NCI-H524 (cell line): ENCODE data around the gene SLC37A2.
A peak's percentile ranks its signal among the peaks of the same experiment; 100 is the strongest.

ENCODE experiments used
- DNase-seq, 2 experiments: peaks; one replicate each; lab custom pipeline; 2025; lab: John Stamatoyannopoulos, UW

SLC37A2 gene

DNA sequence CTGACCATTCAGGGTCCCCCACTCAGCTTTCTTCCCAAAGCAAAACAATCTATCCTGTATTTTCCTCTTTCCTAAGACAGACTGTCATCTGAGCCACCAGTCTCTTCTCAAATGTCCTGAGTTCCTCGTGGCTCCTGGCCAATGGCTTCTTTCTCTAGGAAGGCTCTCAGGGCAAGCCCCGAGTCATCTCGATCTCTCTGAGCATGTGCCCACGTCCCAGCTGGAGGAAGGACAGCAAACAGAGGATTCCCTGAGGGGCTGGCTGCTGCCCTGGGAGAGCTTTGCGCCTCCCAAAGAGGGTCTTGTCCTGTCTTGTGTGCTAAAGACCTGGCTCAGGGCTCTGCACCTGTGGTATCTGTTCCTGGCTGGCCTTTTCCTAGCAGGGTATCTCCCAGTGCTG is 8.3 kb downstream of the SLC37A2 start:
- DNase-seq = no peak

DNA sequence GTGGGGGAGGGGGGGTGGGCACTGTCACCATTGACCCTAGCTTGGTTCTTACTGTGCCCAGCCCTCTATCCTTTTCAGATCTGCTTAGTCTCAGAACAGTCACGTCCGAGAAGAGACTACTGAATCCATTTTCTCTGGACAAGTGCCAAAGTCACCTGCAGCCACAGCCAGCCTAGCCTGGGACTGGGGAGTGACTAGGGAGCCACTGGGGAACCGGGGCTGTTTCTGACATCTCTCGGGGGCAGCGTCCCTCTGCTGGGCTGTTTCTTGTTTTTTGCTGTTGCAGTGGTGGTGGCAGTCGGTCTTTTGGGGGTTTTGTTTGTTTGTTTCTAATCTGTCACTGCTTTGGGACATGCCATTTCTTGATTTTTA is 8.7 kb downstream of the SLC37A2 start:
- DNase-seq = no peak

DNA sequence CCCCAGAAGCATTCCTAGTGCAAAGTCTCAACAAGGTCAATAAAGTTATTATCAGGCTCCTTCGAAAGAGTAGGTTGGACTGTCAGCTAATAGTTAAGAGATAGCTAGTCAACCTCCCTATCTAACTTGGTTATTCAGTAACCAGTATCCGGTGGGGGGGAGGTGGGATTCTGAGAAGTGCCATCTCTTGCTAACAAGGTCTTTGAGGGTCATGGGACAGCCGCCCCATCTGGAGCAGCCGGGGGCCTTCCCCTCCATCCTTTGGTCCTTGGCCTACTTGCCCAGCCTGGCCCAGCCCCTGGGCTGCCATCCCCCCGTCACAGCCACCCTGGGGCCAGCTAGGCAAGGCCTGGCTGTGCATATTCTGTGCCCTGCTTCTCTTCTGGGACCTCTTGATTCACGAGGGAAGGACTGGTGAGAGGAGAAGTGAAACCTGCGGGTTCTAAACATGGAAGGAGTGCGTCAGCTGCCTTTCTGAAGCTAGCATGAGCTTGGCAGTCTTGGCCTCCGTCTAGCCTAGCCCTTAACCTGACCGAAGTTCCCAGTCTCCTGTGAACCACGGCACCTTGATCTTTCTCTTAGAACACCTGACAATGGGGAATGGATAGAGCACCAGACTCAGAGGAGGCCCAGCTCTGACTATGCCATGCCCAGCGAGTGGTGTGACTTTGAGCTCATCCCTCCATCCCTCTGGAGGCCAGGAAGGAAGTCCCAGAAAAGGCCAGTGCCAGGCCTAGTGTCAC is 9.3 kb downstream of the SLC37A2 start:
- no peak for DNase-seq

DNA sequence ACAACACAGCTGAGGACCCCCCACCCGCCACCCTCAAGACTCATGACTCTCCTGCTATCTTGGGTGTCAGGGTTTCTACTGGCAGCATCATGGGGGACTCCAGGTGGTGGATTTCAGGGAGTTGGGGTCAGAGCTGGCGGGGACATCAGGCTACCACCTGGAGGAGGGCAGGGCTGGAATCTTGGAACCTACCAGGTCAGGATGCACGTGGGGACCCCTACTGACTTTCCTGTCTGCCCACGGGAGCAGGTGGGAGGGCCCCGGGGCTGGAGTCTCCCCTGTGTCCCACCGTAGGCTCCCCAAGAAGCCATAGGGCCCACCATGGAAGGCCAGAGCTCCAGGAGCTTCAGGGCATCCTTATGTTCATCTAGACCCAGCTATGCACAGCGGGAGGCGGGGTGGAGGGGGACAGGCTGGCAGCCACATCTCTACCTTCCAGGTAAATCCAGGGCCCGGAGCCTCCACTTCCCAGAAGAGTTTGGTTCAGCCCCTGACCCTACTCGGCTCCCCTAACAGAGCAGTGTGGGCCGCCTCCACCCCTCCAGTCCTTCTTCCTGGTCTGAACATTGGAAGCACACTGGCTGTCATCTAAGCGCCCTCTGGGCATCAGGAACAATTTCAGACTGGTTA is 10.0 kb downstream of the SLC37A2 start:
- DNase-seq = no peak

DNA sequence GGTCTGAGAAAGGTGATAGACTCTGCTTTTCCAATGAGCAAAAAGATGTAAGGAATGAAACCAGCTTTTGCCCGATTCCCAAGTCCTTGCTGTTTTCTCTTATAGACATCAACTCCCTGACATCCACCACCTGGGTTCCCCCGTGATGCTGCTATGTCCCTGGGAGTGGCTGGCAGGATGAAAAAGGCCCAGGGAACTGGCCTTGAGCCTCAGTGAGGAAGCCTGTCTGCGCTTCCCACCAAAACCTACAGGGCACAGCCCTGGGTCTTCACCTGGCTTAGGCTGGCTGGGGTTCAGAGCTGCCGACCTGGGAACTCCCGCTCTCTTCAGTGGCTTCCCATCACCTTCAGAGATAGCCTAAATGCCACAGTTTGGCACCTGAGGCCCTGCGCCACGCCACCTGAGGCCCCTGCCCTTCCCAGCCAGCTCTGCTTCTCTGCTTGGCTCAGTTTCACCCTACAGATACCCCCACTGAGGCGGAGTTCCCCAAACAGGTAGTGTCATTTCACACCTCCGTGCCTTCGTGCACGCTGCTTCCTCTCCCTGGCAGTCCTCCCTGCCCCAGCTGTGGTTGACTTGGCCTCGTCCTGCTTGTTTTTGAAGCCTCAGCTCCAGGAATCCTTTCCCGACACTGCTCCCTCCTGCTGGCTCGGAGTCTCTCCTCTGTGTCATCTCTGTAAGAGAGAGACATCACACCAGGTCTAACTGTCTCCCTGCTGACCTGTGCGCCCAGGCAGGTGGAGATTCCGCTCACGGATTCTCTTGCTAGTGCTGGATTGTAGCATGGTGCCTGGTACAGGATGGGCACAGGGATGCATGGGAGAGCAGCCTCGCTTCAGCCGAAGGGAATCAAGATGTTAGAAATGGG is 10.7 kb downstream of the SLC37A2 start:
- no peak for DNase-seq

DNA sequence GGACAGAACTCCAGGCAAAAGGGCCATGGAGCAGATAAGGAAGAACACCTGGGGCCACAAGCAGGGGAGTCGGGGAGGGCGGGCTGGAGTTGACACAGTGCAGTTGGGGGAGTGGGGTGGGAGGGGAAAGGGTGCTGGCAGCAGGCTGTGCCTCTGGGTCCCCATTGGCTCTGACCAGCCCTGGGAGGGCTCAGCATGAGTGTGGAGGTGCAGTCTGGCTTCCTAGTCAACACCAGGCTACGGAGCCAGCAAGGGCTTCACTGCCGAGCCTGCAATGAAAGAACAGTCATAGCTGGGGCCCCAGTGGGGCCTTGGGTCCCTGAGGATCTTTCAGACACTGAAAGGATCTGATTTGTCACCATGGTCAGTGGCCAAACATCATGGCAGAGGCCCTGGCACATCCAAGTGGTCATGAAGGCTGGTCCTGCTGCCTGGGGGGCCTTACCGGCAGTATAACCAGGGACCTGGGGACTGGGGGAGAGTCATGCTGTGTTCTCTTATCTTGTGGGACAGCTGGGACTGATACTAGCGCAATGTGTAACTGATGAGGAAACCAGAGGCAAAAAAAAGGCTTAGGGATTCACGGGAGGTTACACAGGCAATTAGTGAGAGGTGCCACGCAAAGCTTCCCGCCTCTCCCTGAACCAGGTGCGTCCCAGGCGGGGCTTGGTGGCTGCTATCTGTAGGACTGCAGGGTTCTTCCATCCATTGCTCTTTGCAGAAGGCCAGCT is 11.6 kb downstream of the SLC37A2 start:
- no peak for DNase-seq

DNA sequence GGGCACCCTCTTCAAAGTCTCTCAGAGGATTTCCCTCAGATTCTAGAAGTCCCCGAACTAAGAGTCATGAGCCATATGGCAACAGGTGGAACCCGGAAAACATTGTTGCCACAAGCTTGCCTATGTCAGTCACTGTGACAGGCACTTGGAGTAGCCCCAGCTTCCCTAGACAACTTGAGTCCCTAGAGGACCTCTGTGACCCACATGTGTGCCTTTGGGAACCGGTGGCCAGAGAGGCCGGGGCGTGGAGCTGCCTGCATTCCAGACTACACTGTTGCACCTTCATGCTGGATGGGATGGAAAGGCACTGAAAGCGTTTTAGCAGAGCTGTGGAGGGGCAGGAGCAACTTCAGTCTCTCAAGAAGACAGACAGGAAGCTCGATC is 12.1 kb downstream of the SLC37A2 start:
- peak in 1 of 2 experiments; percentile 58 for DNase-seq

DNA sequence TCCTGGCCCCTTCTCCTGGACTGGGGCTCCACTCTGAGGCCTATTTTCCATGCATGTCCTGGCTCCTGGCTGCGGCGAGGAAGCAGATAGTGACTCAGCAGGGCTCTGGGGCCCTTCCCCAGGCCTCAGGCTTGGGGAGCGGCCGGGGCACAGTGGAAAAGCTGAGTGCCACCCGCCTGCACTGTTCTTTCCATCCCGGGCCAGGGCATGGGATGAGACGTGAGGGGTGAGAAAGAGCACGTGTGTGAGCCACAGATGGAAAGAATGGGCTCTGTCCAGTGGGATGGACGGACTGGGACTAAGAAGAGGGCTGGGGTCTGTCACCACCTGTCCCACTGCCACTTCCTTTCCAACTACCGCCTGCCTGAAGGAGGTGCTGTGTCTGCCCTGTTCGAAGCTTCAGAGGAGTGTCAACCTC is 12.8 kb downstream of the SLC37A2 start:
- DNase-seq = no peak

DNA sequence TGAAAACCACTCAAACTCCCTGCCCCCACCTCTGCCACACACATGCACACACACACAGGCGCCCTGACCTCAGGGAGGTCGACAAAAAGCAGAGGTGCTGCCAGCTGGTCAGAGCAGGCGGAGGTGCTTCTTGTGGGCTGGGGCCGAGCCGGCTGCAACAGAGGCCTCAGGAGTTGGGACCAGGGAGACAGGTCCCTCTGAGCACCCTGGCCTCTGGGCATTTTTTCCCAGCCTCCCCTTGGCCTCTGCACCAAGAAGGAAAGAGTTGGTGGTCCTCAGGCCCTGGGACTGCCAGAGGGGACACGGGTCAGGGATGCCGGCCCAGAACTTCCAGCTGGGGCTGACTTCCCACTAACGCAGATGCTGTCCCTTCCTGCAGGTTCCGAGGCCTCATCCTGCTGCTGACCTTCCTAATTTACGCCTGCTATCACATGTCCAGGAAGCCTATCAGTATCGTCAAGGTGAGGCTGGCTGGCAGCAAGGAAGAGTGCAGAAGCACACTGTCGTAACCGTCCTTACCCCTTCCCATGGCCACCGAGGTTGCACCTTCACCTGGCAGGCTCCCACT is 13.4 kb downstream of the SLC37A2 start:
- DNase-seq = no peak

DNA sequence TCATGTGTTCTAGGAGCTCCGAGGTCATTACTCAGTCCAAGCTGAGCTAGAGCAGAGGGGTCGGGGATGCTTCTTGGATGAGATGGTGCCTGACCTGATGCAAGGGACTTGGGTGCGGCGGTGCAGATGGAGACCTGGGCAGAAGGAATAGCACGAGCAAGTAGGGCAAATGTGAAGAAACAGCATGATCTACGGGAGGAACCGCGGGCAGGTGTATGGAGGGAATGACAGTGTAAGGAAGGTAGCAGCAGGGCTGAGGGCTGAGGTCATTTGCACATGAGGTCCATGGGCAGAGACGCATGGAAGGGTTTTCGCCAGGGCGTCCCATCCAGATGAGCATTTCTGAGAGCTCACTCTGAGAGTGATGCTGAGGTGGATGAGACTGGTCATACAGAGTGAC is 14.9 kb downstream of the SLC37A2 start:
- DNase-seq = no peak

DNA sequence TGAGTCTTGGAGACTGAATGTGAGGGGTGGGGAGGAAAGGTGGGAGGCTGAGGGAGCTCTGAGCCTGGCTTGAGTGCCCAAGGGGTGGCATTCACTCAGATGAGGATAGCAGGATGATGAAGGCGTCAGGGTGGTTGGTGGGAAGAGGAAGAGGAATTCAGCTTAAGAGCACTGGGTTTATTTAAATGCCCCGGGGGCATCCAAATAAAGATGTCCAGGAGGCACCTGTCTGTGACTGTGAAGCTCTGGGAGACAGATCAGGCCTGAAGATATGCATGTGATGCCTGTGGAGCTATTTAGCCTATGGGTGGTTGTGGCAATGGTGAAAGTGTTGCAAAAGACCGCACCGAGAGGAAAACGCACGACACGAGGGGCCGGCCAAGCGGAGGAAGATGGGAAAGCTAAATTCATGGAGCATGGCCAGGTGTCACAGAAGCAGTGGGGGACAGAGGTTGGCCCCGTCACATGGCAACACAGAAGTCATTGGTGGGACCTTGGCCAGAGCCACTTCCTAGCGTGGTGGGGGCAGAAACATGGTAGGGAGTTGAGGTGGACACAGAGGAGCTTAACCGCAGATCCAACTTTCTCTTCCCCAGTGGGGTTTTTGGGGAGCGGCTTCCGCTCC is 15.5 kb downstream of the SLC37A2 start:
- no peak for DNase-seq

DNA sequence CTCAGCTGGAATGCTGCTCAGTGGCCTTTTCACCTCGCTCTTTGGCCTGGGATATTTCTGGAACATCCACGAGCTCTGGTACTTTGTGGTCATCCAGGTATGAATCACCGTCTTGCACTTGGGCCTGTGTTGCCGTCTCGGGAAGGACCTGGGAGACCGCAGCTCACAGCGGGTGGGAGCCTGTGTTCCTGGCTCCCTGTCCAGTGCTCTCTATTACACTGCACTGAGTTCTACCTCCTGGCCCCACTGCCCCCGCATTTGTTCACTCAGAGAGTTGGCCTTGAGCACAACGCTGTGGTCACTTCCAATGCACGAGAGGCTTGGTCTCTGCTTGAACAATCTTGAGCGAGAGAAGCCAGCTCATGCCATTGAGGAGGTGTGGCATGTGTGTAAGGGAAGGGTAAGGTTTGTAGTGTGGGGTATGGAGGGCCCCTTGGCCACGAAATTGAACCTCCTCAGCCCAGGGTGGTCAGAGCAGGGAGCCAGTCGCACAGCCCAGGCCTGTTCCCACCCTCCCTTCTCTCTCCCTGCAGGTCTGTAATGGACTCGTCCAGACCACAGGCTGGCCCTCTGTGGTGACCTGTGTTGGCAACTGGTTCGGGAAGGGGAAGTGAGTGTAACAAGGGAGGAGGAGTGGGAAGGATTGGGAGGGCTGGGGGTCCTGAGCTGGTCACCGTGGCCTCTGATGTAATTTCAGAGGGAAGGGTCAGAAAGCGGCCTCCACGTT is 16.2 kb downstream of the SLC37A2 start:
- DNase-seq = no peak

DNA sequence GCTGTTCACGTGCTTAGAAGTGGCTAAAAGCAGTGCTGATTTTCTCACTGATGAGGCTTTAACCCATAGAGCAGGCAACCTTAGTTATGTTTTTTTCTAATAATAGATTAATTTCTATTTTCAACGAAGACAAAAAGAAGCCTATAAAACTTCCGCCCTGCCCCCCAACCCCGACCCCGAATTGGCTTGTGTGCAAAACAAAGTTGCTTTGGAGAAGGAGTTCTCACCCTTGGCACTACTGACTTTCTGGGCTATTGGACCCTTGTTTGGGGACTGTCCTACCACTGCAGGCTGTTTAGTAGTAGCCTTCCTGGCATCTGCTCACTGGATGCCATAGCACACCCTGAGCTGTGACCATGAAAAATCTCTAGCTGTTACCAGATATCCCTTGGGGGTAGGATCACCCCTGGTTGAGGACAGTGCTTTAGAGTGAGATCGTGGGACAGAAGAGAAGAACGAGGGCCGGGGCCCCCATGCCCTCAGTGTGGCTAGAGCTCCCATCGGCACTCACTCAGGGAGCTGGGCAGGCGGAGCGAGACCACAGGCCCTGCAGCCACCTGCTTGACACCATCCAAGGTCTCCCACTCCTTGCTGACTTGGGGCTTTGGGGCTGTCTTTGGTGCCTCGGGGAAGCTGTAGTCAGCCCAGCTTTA is 16.9 kb downstream of the SLC37A2 start:
- no peak for DNase-seq

DNA sequence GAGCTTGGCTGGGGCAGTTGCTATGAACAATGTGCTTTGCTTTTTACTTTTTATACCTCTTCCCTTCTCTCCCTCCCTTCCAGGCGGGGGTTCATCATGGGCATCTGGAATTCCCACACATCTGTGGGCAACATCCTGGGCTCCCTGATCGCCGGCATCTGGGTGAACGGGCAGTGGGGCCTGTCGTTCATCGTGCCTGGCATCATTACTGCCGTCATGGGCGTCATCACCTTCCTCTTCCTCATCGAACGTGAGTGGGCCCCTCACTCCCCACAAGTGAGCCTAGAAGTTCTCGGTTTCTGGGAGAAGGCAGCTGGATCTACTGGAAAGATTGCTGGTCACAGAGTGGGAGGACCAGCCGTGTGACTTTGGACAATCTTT is 17.4 kb downstream of the SLC37A2 start:
- DNase-seq = no peak

DNA sequence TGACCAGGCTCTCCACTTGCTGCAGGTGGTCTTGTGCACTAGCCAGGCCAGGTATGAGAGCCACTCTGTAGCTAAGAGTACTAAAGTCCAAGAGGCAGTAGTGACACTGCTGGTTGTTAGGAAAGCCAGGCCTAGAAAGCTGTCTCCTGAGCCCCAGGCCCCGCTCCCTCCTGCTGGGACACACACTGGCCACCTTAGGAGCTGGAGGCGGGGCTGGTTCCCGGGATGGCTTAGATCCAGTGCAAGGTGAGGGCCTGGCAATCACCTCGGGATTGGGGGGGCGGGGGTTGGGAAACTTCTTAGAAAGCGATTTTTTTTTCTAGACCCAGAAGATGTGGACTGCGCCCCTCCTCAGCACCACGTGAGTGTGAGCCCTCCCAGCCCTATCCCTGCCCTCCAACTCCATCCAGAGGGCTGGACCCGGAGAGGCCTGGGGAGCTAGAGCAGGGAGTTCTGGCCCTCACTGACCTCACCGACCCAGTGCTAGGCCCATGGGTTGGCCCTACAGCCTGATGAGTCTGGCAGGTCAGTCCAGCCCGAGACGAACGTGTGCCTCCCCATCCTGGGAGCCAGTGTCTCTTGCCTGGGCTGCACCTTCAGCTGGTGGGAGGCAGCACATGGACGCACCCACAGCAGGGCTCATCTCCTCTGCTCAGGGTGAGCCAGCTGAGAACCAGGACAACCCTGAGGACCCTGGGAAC is 18.1 kb downstream of the SLC37A2 start:
- DNase-seq = no peak

DNA sequence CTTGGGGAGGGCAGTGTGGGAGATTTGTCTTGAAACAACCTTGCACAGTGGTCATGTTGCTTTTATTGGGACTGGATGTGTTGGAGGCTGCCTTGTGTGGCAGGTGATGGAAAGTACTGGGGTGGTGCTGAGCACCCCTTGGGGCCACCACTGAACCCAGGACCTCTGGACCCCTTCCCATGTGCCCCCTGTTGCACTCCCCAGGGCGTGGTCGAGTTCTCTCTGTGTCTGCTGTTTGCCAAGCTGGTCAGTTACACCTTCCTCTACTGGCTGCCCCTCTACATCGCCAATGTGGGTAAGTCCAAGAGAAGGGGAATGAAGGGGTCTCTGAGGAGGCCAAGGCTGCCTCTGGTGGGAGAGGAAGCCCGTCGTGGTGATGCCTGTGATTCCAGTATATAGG is 18.9 kb downstream of the SLC37A2 start:
- no peak for DNase-seq

DNA sequence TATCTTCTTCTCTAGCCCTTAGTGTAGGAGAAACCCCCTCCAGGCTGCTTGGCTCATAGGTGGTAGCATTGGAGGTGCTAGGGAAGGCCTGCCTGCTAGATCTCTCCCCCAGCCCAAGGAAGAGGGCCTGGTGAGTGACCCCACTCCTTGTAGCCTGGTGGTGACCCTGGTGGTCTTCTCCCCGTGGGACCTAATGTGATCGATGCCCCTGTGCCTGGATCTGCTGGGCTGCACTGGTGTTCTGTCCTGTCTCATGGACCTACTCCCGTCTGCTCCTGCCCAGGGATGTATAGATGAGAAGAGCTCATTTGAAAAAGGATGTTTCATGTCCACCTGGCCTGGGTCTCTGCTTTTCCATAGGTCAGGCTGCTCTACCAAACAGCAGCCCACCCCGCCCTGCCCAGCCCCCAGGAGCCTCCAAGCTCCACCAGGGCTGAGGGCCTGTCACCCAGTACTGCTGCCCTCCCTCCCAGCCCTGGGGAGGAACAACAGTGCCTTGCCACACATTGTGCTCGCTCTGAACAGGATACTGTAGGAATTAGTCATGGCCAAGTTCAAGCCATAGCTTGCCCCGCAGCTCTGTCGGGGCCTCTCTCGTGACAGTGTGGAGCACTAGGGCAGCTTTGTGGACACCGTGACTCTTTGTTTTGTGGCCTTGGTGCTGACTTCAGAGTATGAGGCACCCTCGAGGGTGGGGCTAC is 19.7 kb downstream of the SLC37A2 start:
- DNase-seq = no peak

DNA sequence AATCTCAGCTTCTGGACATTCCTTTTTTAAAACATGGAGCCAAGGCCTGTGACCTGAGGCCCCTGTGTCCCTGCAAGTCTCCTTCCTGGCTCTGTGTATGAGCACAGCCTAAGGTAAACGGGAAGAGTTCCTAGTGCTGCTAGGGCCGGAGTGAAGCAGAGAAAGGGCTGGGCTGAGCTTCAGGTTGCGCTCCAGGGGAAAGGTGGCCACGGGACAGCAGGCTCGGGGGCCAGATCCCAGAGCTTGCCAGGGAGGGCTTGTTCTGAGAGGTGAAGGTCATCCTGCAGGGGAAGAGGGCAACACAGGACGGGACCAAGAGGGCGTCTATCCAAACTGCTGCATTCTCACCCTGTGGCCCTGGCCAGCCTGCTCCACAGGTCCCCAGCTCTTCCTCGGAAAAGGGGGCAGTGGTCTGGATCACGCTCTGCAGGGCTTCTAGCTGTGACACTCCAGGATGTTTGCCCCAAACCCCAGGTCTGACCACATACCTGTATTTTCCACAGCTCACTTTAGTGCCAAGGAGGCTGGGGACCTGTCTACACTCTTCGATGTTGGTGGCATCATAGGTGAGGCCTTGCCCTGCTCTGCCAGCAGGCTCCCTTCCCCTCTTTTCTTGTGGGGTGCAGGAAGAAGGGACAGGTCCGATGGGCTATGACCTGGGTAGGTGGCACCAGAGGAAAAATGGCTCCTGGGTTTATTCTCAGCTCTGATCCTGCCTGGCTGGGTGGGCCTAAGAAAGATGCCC is 20.4 kb downstream of the SLC37A2 start:
- DNase-seq = no peak
